HCT116 (cell line): ENCODE measurements around the gene MMD2. TPM values are rescaled to one million over a fixed set of nuclear protein-coding genes. Genes with fewer than 3 reads are reported as not detected.

Experiments
- ATAC-seq: fragments of 200-7000 bp; cut with Tn5 transposase; 2 replicates; pipeline ENCODE4 v1.9.1; 2020; ENCODE audit warnings: mild to moderate bottlenecking, moderate library complexity
- BruUV-seq: library from RNA; stranded (reverse); fragments of 400-500 nt; replicated peaks from 2 replicates; lab custom pipeline; 2021; lab: Mats Ljungman, UMichigan
- CTCF ChIA-PET: fragments of 300-600 bp; sonication (Branson Sonifier 250); formaldehyde crosslinking; loops from one replicate; lab custom pipeline; 2021; ENCODE audit warnings: antibody characterized with exemption; lab: Charles Lee
- POLR2A ChIA-PET: fragments of 300-600, 350-600 bp; sonication (Branson Sonifier 250); formaldehyde crosslinking; loops from one replicate; lab custom pipeline; 2021; ENCODE audit warnings: antibody characterized with exemption; lab: Charles Lee
- RAD21 ChIA-PET, 2 experiments: fragments of 300-600 bp; sonication (Branson Sonifier 250); formaldehyde crosslinking; loops; one replicate each; lab custom pipeline; 2023; ENCODE audit warnings: low total read pairs in 2 of 2; ENCODE audit not compliant: uncharacterized antibody in 2 of 2, unreplicated experiment in 2 of 2, low non-redundant PET in 1 of 2; lab: Charles Lee
- DNase-seq: peaks from one replicate; pipeline ENCODE4 v3.0.0-alpha.2; 2010; ENCODE audit warnings: low read depth, low spot score
- H2AFZ ChIP-seq: fragments of 200-600 bp; shearing (Covaris generic), sonication (generic); 2 replicates; pipeline ENCODE4 v1.6.1; 2017; ENCODE audit warnings: low read depth, mixed run types, mixed read lengths, antibody characterized with exemption, low read length; ENCODE audit not compliant: poor library complexity, severe bottlenecking
- H3K27ac ChIP-seq: 2 replicates; pipeline ENCODE4 v1.5.1; 2012; ENCODE audit warnings: low read depth, low read length
- H3K27me3 ChIP-seq: fragments of 200-600 bp; sonication (generic); 2 replicates; pipeline ENCODE4 v1.6.1; 2016; ENCODE audit warnings: mixed run types, low read length, mixed read lengths; ENCODE audit not compliant: insufficient read depth
- H3K36me3 ChIP-seq, 2 experiments: fragments of 200-500 bp in 1 of 2; fragments of 200-600 bp in 1 of 2; sonication (Bioruptor generic) in 1 of 2; sonication (generic) in 1 of 2; 2 replicates each; pipeline versions ENCODE4 v1.5.1 to v1.6.1; 2014 to 2016; ENCODE audit warnings: low read length in 2 of 2, inconsistent platforms in 1 of 2, mixed read lengths in 1 of 2, mixed run types in 1 of 2; ENCODE audit not compliant: insufficient read depth in 2 of 2, control insufficient read depth in 1 of 2
- H3K4me1 ChIP-seq, 2 experiments: fragments of 200-600 bp in 1 of 2; sonication (generic) in 1 of 2; 2 replicates each; pipeline versions ENCODE4 v1.5.1 to v1.6.1; 2012 to 2017; ENCODE audit warnings: low read length in 2 of 2, inconsistent platforms in 1 of 2, mild to moderate bottlenecking in 1 of 2, mixed read lengths in 1 of 2, mixed run types in 1 of 2, moderate library complexity in 1 of 2; ENCODE audit not compliant: insufficient read depth in 2 of 2, control insufficient read depth in 1 of 2
- H3K4me2 ChIP-seq: fragments of 200-600 bp; sonication (generic); 2 replicates; pipeline ENCODE4 v1.6.1; 2017; ENCODE audit warnings: mixed run types, low read length, mixed read lengths
- H3K4me3 ChIP-seq, 2 experiments: fragments of 200-600 bp in 1 of 2; sonication (generic) in 1 of 2; replicated peaks in 1 of 2; 2 replicates each; pipeline ENCODE4 v1.5.1; 2011 to 2016; ENCODE audit warnings: low read length in 2 of 2, control low read depth in 1 of 2, low read depth in 1 of 2, mild to moderate bottlenecking in 1 of 2, mixed read lengths in 1 of 2, mixed run types in 1 of 2
- H3K79me2 ChIP-seq: fragments of 200-600 bp; sonication (generic); 2 replicates; pipeline ENCODE4 v1.6.1; 2017; ENCODE audit warnings: mild to moderate bottlenecking, mixed run types, low read length, moderate library complexity, mixed read lengths; ENCODE audit not compliant: insufficient read depth
- H3K9ac ChIP-seq: fragments of 200-600 bp; sonication (generic); 2 replicates; pipeline ENCODE4 v1.6.1; 2016; ENCODE audit warnings: low read length, mixed read lengths
- H3K9me2 ChIP-seq: fragments of 200-600 bp; sonication (generic), shearing (Covaris generic); 2 replicates; pipeline ENCODE4 v1.6.1; 2017; ENCODE audit warnings: mixed run types, mild to moderate bottlenecking, moderate library complexity; ENCODE audit not compliant: insufficient read depth
- H3K9me3 ChIP-seq, 2 experiments: fragments of 200-500 bp in 1 of 2; fragments of 200-600 bp in 1 of 2; sonication (Bioruptor generic) in 1 of 2; sonication (generic) in 1 of 2; 2 replicates each; pipeline ENCODE4 v1.6.1; 2014 to 2017; ENCODE audit warnings: low read length in 2 of 2, mixed read lengths in 2 of 2, inconsistent platforms in 1 of 2, low read depth in 1 of 2, mild to moderate bottlenecking in 1 of 2, mixed run types in 1 of 2, moderate library complexity in 1 of 2; ENCODE audit not compliant: control insufficient read depth in 1 of 2, insufficient read depth in 1 of 2
- H4K20me1 ChIP-seq: fragments of 200-600 bp; sonication (generic), shearing (Covaris generic); 2 replicates; pipeline ENCODE4 v1.6.1; 2017; ENCODE audit warnings: mixed run types, mild to moderate bottlenecking, moderate library complexity; ENCODE audit not compliant: insufficient read depth
- CBX3 ChIP-seq: IDR thresholded peaks from 2 replicates; pipeline ENCODE4 v1.6.1; 2012; ENCODE audit warnings: low read depth
- CEBPB ChIP-seq: IDR thresholded peaks from 2 replicates; pipeline ENCODE4 v1.6.1; 2012; ENCODE audit warnings: low read depth
- CTCF ChIP-seq, 3 experiments: fragments of 200-600 bp in 1 of 3; sonication (generic) in 1 of 3; IDR thresholded peaks in 2 of 3; conservative IDR thresholded peaks in 1 of 3; 2 replicates each; pipeline ENCODE4 v1.5.1; 2012 to 2017; ENCODE audit warnings: low read depth in 2 of 3, low read length in 2 of 3, antibody characterized with exemption in 1 of 3, borderline replicate concordance in 1 of 3, control low read depth in 1 of 3, mild to moderate bottlenecking in 1 of 3, mixed read lengths in 1 of 3, mixed run types in 1 of 3, moderate library complexity in 1 of 3; ENCODE audit not compliant: insufficient read depth in 1 of 3
- EGR1 ChIP-seq: IDR thresholded peaks from 2 replicates; pipeline ENCODE4 v1.6.1; 2012; ENCODE audit warnings: low read depth
- ELF1 ChIP-seq: IDR thresholded peaks from 2 replicates; pipeline ENCODE4 v1.6.1; 2012; ENCODE audit warnings: low read depth, borderline replicate concordance
- EZH2 ChIP-seq: fragments of 200-600 bp; sonication (generic); IDR thresholded peaks from 2 replicates; pipeline ENCODE4 v1.6.1; 2017; ENCODE audit warnings: antibody characterized with exemption, mixed run types
- FOSL1 ChIP-seq: IDR thresholded peaks from 2 replicates; pipeline ENCODE4 v1.6.1; 2012; ENCODE audit warnings: low read depth
- JUND ChIP-seq: IDR thresholded peaks from 2 replicates; pipeline ENCODE4 v1.6.1; 2012
- POLR2AphosphoS5 ChIP-seq: IDR thresholded peaks from 2 replicates; pipeline ENCODE4 v1.6.1; 2011; ENCODE audit warnings: mild to moderate bottlenecking, low read depth, low read length, moderate library complexity
- REST ChIP-seq: IDR thresholded peaks from 2 replicates; pipeline ENCODE4 v1.6.1; 2012; ENCODE audit warnings: low read depth
- SP1 ChIP-seq: IDR thresholded peaks from 2 replicates; pipeline ENCODE4 v1.6.1; 2012; ENCODE audit warnings: low read depth
- SRF ChIP-seq: IDR thresholded peaks from 2 replicates; pipeline ENCODE4 v1.6.1; 2012; ENCODE audit warnings: low read depth
- TCF7L2 ChIP-seq: IDR thresholded peaks from 2 replicates; pipeline ENCODE4 v1.7.0; 2011; ENCODE audit warnings: borderline replicate concordance, inconsistent platforms; ENCODE audit not compliant: insufficient read depth, insufficient read length; ENCODE audit errors: extremely low read depth
- ZFX ChIP-seq: fragments of 450-650 bp; IDR thresholded peaks from 2 replicates; pipeline ENCODE4 v1.6.1; 2017
- intact Hi-C: fragments of 100-400 bp; cut with micrococcal nuclease; formaldehyde crosslinking; loops from 2 replicates; pipeline ENCODE4 v1.10.0; 2022
- total RNA-seq: library from RNA; stranded (reverse); gene quantifications from one replicate; pipeline ENCODE4 v1.2.1, GENCODE V29; 2021; ENCODE audit not compliant: unreplicated experiment
- TF ChIP-seq, protein P1 (sequence below): IDR thresholded peaks from 2 replicates; pipeline ENCODE4 v1.6.1; 2012
- TF ChIP-seq, protein P2 (sequence below): IDR thresholded peaks from 2 replicates; pipeline ENCODE4 v1.6.1; 2012

The MMD2 gene
- total RNA-seq, 1 experiment from 2014 or later: not detected

- CTCF ChIA-PET: no interaction called here
These were observed 30.5 kb downstream of the MMD2 start for GRCh38 chr7:4928445-4928844.

DNA sequence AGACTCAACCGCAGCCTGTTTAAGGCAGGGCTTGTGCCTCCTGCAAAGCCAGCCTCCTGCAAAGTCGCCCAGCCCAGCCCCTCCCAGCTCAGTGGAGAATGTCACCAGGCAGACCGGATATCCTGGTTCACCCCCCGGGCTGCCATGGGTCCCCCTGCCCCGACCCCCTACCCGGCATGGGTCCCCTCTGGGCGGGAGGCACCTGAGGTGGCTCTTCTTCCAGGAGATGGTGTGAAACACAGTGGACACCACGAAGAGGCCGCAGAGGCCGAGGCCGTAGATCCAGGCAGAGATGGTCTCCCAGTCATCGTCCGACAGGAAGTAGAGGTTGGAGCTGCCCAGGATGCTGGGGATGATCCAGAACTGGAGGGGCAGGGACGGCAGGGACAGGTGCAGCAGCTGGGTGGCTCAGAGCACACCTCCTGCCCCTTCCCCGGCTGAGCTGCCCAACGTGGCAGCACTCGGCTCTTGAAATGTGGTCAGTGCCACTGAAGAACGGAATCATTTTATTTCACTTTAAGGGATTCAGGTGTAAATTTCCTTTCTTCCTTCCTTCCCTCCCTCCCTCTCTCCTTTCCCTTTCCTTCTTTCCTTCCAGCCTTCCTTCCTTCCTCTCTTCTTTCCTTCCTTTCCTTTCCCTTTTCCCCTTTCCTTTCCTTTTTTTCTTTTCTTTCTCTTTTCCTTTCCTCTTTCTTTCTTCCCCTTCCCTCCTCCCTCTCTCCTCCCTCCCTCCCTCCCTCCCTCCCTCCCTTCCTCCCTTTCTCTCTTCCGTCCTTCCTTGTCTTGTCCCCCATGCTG, 38.8 kb downstream of the MMD2 start:
- H4K20me1 ChIP-seq: no peaks in the 10 kb centered on the region
- ChIA-PET POLR2A (no interaction called here), RAD21 (no interaction called here), CTCF (interaction anchor here (1.1 kb wide), 1 partner anchor 54 kb away, joined by 3 read pairs; no protein-coding TSS in a partner anchor)
- no peaks in the 10 kb centered on the region for H3K79me2 ChIP-seq
- H3K4me1 ChIP-seq: no peaks in the 10 kb centered on the region
- no peaks in the 10 kb centered on the region for H3K27me3 ChIP-seq
- no peaks in the 10 kb centered on the region for H3K36me3 ChIP-seq
- intact Hi-C loops: no loop called here
- H3K4me3 ChIP-seq: no peak overlapping the region
- H2AFZ ChIP-seq: no peak overlapping the region
- no TSS peak for BruUV-seq
- no peak overlapping the region for H3K27ac ChIP-seq
- no peaks in the 10 kb centered on the region for H3K9me2 ChIP-seq
- ATAC-seq: no peak
- no peak for DNase-seq
- no peak overlapping the region for H3K9ac ChIP-seq
- H3K4me2 ChIP-seq: no peak overlapping the region
- H3K9me3 ChIP-seq: no peaks in the 10 kb centered on the region
- TF ChIP-seq EGR1 (no peak), POLR2AphosphoS5 (no peak), JUND (no peak), CBX3 (no peak), ZFX (no peak), REST (no peak), CEBPB (no peak), EZH2 (no peak), ELF1 (no peak), TCF7L2 (no peak), CTCF (IDR thresholded peaks at IDR 0.05 in 2 of 3, conservative IDR thresholded peaks at IDR 0.05 in 1 of 3; ENCODE audit: borderline replicate concordance in 1 of 3, insufficient read depth in 1 of 3, low read depth in 2 of 3, low read length in 2 of 3) (no peak)
- TF ChIP-seq, protein P1, sequence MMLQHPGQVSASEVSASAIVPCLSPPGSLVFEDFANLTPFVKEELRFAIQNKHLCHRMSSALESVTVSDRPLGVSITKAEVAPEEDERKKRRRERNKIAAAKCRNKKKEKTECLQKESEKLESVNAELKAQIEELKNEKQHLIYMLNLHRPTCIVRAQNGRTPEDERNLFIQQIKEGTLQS: no peak

More at GRCh38 chr7:4928445-4928844, 30.5 kb downstream of the MMD2 start:
- TF ChIP-seq CEBPB (no peak), FOSL1 (no peak), SRF (no peak), SP1 (no peak)
- TF ChIP-seq, protein P2, sequence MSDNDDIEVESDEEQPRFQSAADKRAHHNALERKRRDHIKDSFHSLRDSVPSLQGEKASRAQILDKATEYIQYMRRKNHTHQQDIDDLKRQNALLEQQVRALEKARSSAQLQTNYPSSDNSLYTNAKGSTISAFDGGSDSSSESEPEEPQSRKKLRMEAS: no peak
- Histone ChIP-seq H3K36me3 (no peaks in the 10 kb centered on the region), H3K4me1 (peaks cover 0 to 6% of the 10 kb centered on the region in 2 experiments; a peak in 3 of 4 replicates), H3K9me3 (no peaks in the 10 kb centered on the region), H3K9me2 (no peaks in the 10 kb centered on the region), H3K4me3 (no peak overlapping the region), H3K4me2 (no peak overlapping the region), H2AFZ (no peak overlapping the region), H3K27me3 (no peaks in the 10 kb centered on the region), H4K20me1 (no peaks in the 10 kb centered on the region), H3K79me2 (no peaks in the 10 kb centered on the region), H3K27ac (no peak overlapping the region), H3K9ac (no peak overlapping the region)
- RAD21 ChIA-PET: no interaction called here
- no peak for ATAC-seq
- no peak for DNase-seq
- intact Hi-C loops: no loop called here
- POLR2A ChIA-PET: no interaction called here
- no TSS peak for BruUV-seq
